HL-60 (cell line): Measurements from ENCODE around the gene DHX16.

Experiments
- CTCF ChIP-seq: IDR thresholded peaks from one replicate; pipeline ENCODE4 v1.5.1; 2011; ENCODE audit warnings: low read length, control low read depth, inconsistent platforms; ENCODE audit not compliant: insufficient read depth
- POLR2AphosphoS5 ChIP-seq: IDR thresholded peaks from 2 replicates; pipeline ENCODE4 v1.6.1; 2012; ENCODE audit warnings: low read depth

- TF ChIP-seq CTCF: no peak
- TF ChIP-seq POLR2AphosphoS5: peak; percentile 95
These were observed 55.1 kb downstream of the DHX16 start, which contains the start of gene MRPS18B for GRCh38 chr6:30617565-30618269.
